GM13976 (cell line): ENCODE results near the gene EPS15.

Experiments
- DNase-seq: peaks from one replicate; pipeline ENCODE4 v3.0.0; 2012; ENCODE audit warnings: low spot score
- in situ Hi-C: fragments of 300-500 bp; cut with MboI; formaldehyde crosslinking; loops from one replicate; pipeline ENCODE4 v1.12.0; 2022; ENCODE audit warnings: low sequenced_read_pairs, mixed read lengths, inconsistent platforms; ENCODE audit not compliant: unreplicated experiment
- TF ChIP-seq, protein P1 (sequence below): IDR thresholded peaks from 2 replicates; pipeline ENCODE4 v1.5.1; 2012; ENCODE audit warnings: borderline replicate concordance, mild to moderate bottlenecking; ENCODE audit not compliant: insufficient read depth; ENCODE audit errors: extremely low read depth, missing control alignments, control extremely low read depth

Gene EPS15

GRCh38 chr1:51329443-51330325, 189.4 kb downstream of the EPS15 start:
- in situ Hi-C loops: no loop called here
- peak; percentile 49 for DNase-seq
- TF ChIP-seq, protein P1, sequence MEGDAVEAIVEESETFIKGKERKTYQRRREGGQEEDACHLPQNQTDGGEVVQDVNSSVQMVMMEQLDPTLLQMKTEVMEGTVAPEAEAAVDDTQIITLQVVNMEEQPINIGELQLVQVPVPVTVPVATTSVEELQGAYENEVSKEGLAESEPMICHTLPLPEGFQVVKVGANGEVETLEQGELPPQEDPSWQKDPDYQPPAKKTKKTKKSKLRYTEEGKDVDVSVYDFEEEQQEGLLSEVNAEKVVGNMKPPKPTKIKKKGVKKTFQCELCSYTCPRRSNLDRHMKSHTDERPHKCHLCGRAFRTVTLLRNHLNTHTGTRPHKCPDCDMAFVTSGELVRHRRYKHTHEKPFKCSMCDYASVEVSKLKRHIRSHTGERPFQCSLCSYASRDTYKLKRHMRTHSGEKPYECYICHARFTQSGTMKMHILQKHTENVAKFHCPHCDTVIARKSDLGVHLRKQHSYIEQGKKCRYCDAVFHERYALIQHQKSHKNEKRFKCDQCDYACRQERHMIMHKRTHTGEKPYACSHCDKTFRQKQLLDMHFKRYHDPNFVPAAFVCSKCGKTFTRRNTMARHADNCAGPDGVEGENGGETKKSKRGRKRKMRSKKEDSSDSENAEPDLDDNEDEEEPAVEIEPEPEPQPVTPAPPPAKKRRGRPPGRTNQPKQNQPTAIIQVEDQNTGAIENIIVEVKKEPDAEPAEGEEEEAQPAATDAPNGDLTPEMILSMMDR: no peak

GRCh38 chr1:51328926-51329325, 190.1 kb downstream of the EPS15 start:
- in situ Hi-C loops: no loop called here
- no peak for DNase-seq
- TF ChIP-seq, protein P1: no peak

DNA sequence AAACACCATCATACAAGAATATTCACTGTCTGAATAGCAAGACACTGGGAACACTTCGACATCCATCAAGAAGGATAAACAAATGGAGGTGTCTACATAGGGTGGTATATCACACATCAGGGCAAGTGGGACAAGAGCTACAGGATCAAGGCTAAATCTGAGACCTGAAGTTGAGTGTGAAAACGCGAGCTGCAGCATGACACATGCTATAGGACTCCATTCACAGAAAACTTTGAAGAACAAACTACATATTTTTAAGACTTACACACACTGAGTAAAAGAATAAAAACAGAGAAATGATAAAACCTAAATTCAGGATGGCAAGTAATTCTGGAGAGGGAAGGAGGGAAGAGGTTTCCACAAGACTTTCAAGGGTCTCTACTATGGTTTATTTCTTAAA, 190.8 kb downstream of the EPS15 start:
- DNase-seq: no peak
- TF ChIP-seq, protein P1: no peak
- in situ Hi-C loops: no loop called here

- TF ChIP-seq, protein P1: no peak
- in situ Hi-C loops: no loop called here
- no peak for DNase-seq
Measured at GRCh38 chr1:51327386-51327785, 191.7 kb downstream of the EPS15 start.

DNA sequence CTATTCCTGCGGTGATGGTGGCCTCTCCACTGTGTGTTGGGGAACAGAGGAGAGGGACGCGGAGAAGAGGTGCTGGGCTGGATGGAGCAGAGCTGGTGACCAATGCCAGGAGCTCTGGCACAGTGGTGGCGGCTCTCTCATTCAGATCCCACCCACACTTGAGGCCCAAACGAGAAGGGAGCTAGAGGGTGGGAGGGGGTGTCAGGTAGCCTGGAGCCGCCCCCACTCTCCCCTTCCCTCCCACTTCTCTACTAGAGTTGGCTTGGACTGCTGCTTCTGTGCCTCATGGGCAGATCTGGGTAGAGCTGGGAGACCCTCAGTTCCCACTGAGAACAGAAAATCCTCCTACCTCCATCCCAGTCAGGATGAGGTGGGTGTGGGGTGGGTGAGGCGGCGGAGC, 192.2 kb downstream of the EPS15 start:
- in situ Hi-C loops: no loop called here
- TF ChIP-seq, protein P1: no peak
- no peak for DNase-seq

- TF ChIP-seq, protein P1: no peak
- DNase-seq: no peak
- in situ Hi-C loops: no loop called here
Measured at GRCh38 chr1:51325878-51326755, 192.9 kb downstream of the EPS15 start.
